Activated naive CD4-positive, alpha-beta T cell treated with anti-CD3 and anti-CD28 coated beads, Interleukin-2, amount 10 ng/mL, durations not matched to agents 7 days and 5 days (primary cell): ENCODE results near the gene SAMSN1.
"Not testable (repeated sequence)": the region's sequence is repeated elsewhere in the genome, so short reads cannot be mapped to it uniquely, and the experiment has no call there.

Experiments
- CTCF ChIA-PET: fragments of 350-600 bp; sonication (Branson Sonifier 250); formaldehyde crosslinking; loops from one replicate; lab custom pipeline; 2021; ENCODE audit warnings: antibody characterized with exemption; lab: Charles Lee
- DNase-seq: peaks from one replicate; pipeline ENCODE4 v3.0.0-alpha.2; 2020
- H3K27ac Mint-ChIP-seq: one replicate; pipeline ENCODE4 v1.8.0; 2021; ENCODE audit warnings: mild to moderate bottlenecking, moderate library complexity, mixed read lengths
- H3K27me3 Mint-ChIP-seq: one replicate; pipeline ENCODE4 v1.8.0; 2021; ENCODE audit warnings: mild to moderate bottlenecking, mixed read lengths
- H3K36me3 Mint-ChIP-seq: one replicate; pipeline ENCODE4 v1.8.0; 2021; ENCODE audit warnings: mixed read lengths
- H3K4me1 Mint-ChIP-seq: one replicate; pipeline ENCODE4 v1.8.0; 2021; ENCODE audit warnings: mixed read lengths
- H3K4me3 Mint-ChIP-seq: one replicate; pipeline ENCODE4 v1.8.0; 2021; ENCODE audit warnings: mild to moderate bottlenecking, moderate library complexity, mixed read lengths
- H3K9me3 Mint-ChIP-seq: one replicate; pipeline ENCODE4 v1.8.0; 2021; ENCODE audit warnings: mixed read lengths

Gene SAMSN1

GRCh38 chr21:14497825-14498224 lies 48.3 kb downstream of the SAMSN1 start:
- Mint-ChIP-seq H3K27me3 (no peaks in the 10 kb centered on the region), H3K4me3 (no peak overlapping the region), H3K27ac (no peak overlapping the region), H3K36me3 (peaks cover 84% of the 10 kb centered on the region), H3K4me1 (peaks cover 4% of the 10 kb centered on the region), H3K9me3 (peaks cover 10% of the 10 kb centered on the region)
- DNase-seq: no peak
- CTCF ChIA-PET: no interaction called here

GRCh38 chr21:14495075-14495474 lies 51.0 kb downstream of the SAMSN1 start:
- DNase-seq: no peak
- Mint-ChIP-seq H3K27ac (no peak overlapping the region), H3K27me3 (no peaks in the 10 kb centered on the region), H3K4me1 (peaks cover 20% of the 10 kb centered on the region), H3K9me3 (peaks cover 10% of the 10 kb centered on the region), H3K4me3 (no peak overlapping the region), H3K36me3 (peaks cover 82% of the 10 kb centered on the region)
- CTCF ChIA-PET: no interaction called here

- Mint-ChIP-seq H3K4me1 (peaks cover 20% of the 10 kb centered on the region), H3K36me3 (peaks cover 76% of the 10 kb centered on the region)
- H3K27me3 Mint-ChIP-seq, H3K4me3 Mint-ChIP-seq, DNase-seq, H3K27ac Mint-ChIP-seq, H3K9me3 Mint-ChIP-seq, CTCF ChIA-PET: not testable (repeated sequence)
Measured at GRCh38 chr21:14494181-14494580, 51.9 kb downstream of the SAMSN1 start.

GRCh38 chr21:14493731-14494130 lies 52.4 kb downstream of the SAMSN1 start:
- H3K27ac Mint-ChIP-seq: no peak overlapping the region
- peaks cover 23% of the 10 kb centered on the region for H3K4me1 Mint-ChIP-seq

GRCh38 chr21:14492931-14493330 lies 53.2 kb downstream of the SAMSN1 start:
- CTCF ChIA-PET: no interaction called here
- peaks cover 10% of the 10 kb centered on the region for H3K9me3 Mint-ChIP-seq
- H3K4me1 Mint-ChIP-seq: peaks cover 29% of the 10 kb centered on the region
- no peak overlapping the region for H3K27ac Mint-ChIP-seq
- H3K27me3 Mint-ChIP-seq: no peaks in the 10 kb centered on the region
- H3K4me3 Mint-ChIP-seq: no peak overlapping the region
- peaks cover 74% of the 10 kb centered on the region for H3K36me3 Mint-ChIP-seq
- no peak for DNase-seq

More at GRCh38 chr21:14493731-14494130, 52.4 kb downstream of the SAMSN1 start:
- Mint-ChIP-seq H3K4me3 (no peak overlapping the region), H3K36me3 (peaks cover 76% of the 10 kb centered on the region), H3K27me3 (no peaks in the 10 kb centered on the region), H3K9me3 (peaks cover 10% of the 10 kb centered on the region)
- CTCF ChIA-PET: no interaction called here
- no peak for DNase-seq

- Mint-ChIP-seq H3K4me1 (peaks cover 41% of the 10 kb centered on the region), H3K27me3 (no peaks in the 10 kb centered on the region), H3K27ac (no peak overlapping the region), H3K36me3 (peaks cover 74% of the 10 kb centered on the region), H3K9me3 (peaks cover 11% of the 10 kb centered on the region), H3K4me3 (no peak overlapping the region)
- DNase-seq: no peak
- CTCF ChIA-PET: no interaction called here
Measured at GRCh38 chr21:14491269-14491681, 54.8 kb downstream of the SAMSN1 start.

GRCh38 chr21:14488672-14489204 lies 57.4 kb downstream of the SAMSN1 start:
- Mint-ChIP-seq H3K36me3 (peaks cover 73% of the 10 kb centered on the region), H3K9me3 (peaks cover 10% of the 10 kb centered on the region), H3K27ac (no peak overlapping the region), H3K4me3 (no peak overlapping the region), H3K4me1 (peaks cover 49% of the 10 kb centered on the region), H3K27me3 (no peaks in the 10 kb centered on the region)
- no peak for DNase-seq
- CTCF ChIA-PET: interaction anchor here (0.6 to 1.2 kb wide), 2 partner anchors 16 to 248 kb away, joined by 3 read pairs; no protein-coding TSS in a partner anchor

- CTCF ChIA-PET: no interaction called here
- peaks cover 74% of the 10 kb centered on the region for H3K36me3 Mint-ChIP-seq
- no peaks in the 10 kb centered on the region for H3K27me3 Mint-ChIP-seq
Measured at GRCh38 chr21:14487490-14488432, 58.4 kb downstream of the SAMSN1 start.

GRCh38 chr21:14486869-14487268 lies 59.2 kb downstream of the SAMSN1 start:
- Mint-ChIP-seq H3K27me3 (no peaks in the 10 kb centered on the region), H3K36me3 (peaks cover 75% of the 10 kb centered on the region), H3K27ac (peak overlapping the region; percentile 21), H3K4me1 (peaks cover 59% of the 10 kb centered on the region), H3K9me3 (peaks cover 21% of the 10 kb centered on the region), H3K4me3 (no peak overlapping the region)
- no peak for DNase-seq
- CTCF ChIA-PET: no interaction called here

More at GRCh38 chr21:14487490-14488432, 58.4 kb downstream of the SAMSN1 start:
- H3K4me1 Mint-ChIP-seq: peaks cover 57% of the 10 kb centered on the region
- H3K4me3 Mint-ChIP-seq: no peak overlapping the region
- H3K9me3 Mint-ChIP-seq: peaks cover 18% of the 10 kb centered on the region
- no peak for DNase-seq
- peak overlapping the region; percentile 35 for H3K27ac Mint-ChIP-seq

GRCh38 chr21:14484188-14485009 lies 61.7 kb downstream of the SAMSN1 start:
- no peak for DNase-seq
- Mint-ChIP-seq H3K27me3 (no peaks in the 10 kb centered on the region), H3K4me1 (peaks cover 64% of the 10 kb centered on the region), H3K9me3 (peaks cover 22% of the 10 kb centered on the region), H3K4me3 (no peak overlapping the region), H3K27ac (no peak overlapping the region), H3K36me3 (peaks cover 62% of the 10 kb centered on the region)
- CTCF ChIA-PET: no interaction called here

- Mint-ChIP-seq H3K27ac (peak overlapping the region; percentile 91), H3K27me3 (no peaks in the 10 kb centered on the region), H3K4me1 (peaks cover 62% of the 10 kb centered on the region), H3K4me3 (no peak overlapping the region), H3K36me3 (peaks cover 60% of the 10 kb centered on the region), H3K9me3 (peaks cover 26% of the 10 kb centered on the region)
- CTCF ChIA-PET: no interaction called here
- no peak for DNase-seq
Measured at GRCh38 chr21:14483296-14483695, 62.8 kb downstream of the SAMSN1 start.

GRCh38 chr21:14482165-14482564 lies 64.0 kb downstream of the SAMSN1 start:
- no peaks in the 10 kb centered on the region for H3K27me3 Mint-ChIP-seq
- peak overlapping the region; percentile 91 for H3K27ac Mint-ChIP-seq
- peak; percentile 49 for DNase-seq
- CTCF ChIA-PET: interaction anchor here (1.0 to 1.2 kb wide), 3 partner anchors 29 to 79 kb away, joined by 3 to 4 read pairs (median 3); no protein-coding TSS in a partner anchor
- H3K4me1 Mint-ChIP-seq: peaks cover 55% of the 10 kb centered on the region
- H3K36me3 Mint-ChIP-seq: peaks cover 51% of the 10 kb centered on the region
- peaks cover 28% of the 10 kb centered on the region for H3K9me3 Mint-ChIP-seq
- no peak overlapping the region for H3K4me3 Mint-ChIP-seq

- peaks cover 27% of the 10 kb centered on the region for H3K9me3 Mint-ChIP-seq
- DNase-seq: no peak
- H3K36me3 Mint-ChIP-seq: peaks cover 41% of the 10 kb centered on the region
- H3K4me1 Mint-ChIP-seq: peaks cover 51% of the 10 kb centered on the region
- H3K27ac Mint-ChIP-seq: peak overlapping the region; percentile 68
- CTCF ChIA-PET: no interaction called here
- H3K27me3 Mint-ChIP-seq: peaks cover 4% of the 10 kb centered on the region
- H3K4me3 Mint-ChIP-seq: no peak overlapping the region
Measured at GRCh38 chr21:14480411-14481031, 65.6 kb downstream of the SAMSN1 start.
